ENCODE measurements around the gene RAD52.

DNA sequence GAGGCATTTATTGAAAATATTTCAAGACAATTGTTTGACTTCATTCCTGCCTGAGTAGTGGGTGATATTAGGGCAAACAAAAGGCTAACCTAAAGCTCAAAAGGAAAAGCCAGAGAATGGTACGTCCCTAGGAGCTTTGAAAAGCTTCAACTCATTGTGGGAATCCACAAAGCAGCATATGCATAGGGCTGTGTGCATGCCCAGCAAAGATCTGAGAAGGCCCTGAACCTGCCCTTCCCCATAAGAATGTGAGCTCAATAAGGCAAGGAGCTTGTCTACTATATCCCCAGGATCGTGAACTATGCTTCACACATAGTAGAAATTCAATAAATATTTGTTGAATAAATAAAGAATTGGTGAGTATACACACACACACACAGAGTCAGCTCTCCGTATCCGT is 19.1 kb upstream of the RAD52 start:
- no peak for TF ChIP-seq SP1 (IDR thresholded peaks at IDR 0.05)
- no peak for TF ChIP-seq TARDBP (IDR thresholded peaks at IDR 0.05)
- TF ChIP-seq FOXK2 (IDR thresholded peaks at IDR 0.05): no peak
- no peak for TF ChIP-seq HDGF (IDR thresholded peaks at IDR 0.05; ENCODE audit: borderline replicate concordance)
- TF ChIP-seq SUZ12 (IDR thresholded peaks at IDR 0.05): no peak
- no peak for TF ChIP-seq NFRKB (IDR thresholded peaks at IDR 0.05)
- no peak for TF ChIP-seq L3MBTL2 (conservative IDR thresholded peaks at IDR 0.05)
- TF ChIP-seq CTBP1 (IDR thresholded peaks at IDR 0.05; ENCODE audit: borderline replicate concordance): no peak
- TF ChIP-seq BHLHE40 (IDR thresholded peaks at IDR 0.05; ENCODE audit: borderline replicate concordance): no peak
- TF ChIP-seq ZNF384 (IDR thresholded peaks at IDR 0.05): no peak
- no peak for TF ChIP-seq FOXM1 (IDR thresholded peaks at IDR 0.05; ENCODE audit: borderline replicate concordance)
- no peak for TF ChIP-seq ELF4 (IDR thresholded peaks at IDR 0.05)
- TF ChIP-seq ARNT (IDR thresholded peaks at IDR 0.05): no peak
- TF ChIP-seq LEF1 (IDR thresholded peaks at IDR 0.05; ENCODE audit: borderline replicate concordance): no peak

Data from HEK293T (cell line).